Fibroblast of the aortic adventitia (primary cell): Measurements from ENCODE around the gene EXOC4. TPM values are rescaled to one million over a fixed set of nuclear protein-coding genes. Genes with fewer than 3 reads are reported as not detected.
A peak's percentile ranks its signal among the peaks of the same experiment; 100 is the strongest.

ENCODE experiments used
- DNase-seq: peaks from one replicate; pipeline ENCODE4 v3.0.0-alpha.2; 2010; ENCODE audit warnings: low read depth
- H3K4me3 ChIP-seq: 2 replicates; pipeline ENCODE4 v1.5.1; 2011; ENCODE audit warnings: low read depth, mild to moderate bottlenecking, control low read depth, low read length, moderate library complexity
- total RNA-seq: library from RNA; depleted of rRNA; stranded (reverse); fragments of >200 nt; gene quantifications from 2 replicates; pipeline ENCODE4 v1.2.3, GENCODE V29; 2012; ENCODE audit warnings: low replicate concordance
- TF ChIP-seq, protein P1 (sequence below): IDR thresholded peaks from 2 replicates; pipeline ENCODE4 v1.5.1; 2011; ENCODE audit warnings: mild to moderate bottlenecking, low read length, control low read depth, inconsistent platforms; ENCODE audit not compliant: insufficient read depth

The EXOC4 gene
- total RNA-seq, 1 donor, result 105 TPM

DNA sequence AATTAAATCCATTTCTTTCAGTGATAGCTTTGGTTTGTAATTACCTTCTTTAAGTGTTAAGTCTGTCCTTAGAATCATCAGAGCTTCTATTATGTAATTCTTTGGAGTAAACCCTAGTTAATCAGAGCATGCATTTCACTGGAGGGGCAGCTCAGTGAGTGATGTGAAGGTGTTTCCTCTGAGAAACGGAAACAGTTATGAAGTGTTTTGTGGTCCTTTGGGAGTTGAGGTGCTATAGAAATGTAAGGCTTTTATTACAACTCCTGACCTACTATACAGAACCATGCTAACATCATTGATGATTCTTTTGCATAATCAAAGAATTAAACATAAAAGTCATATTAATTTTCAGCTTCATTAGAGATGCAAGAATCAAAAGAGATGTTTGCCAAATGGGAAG lies 141.5 kb downstream of the EXOC4 start:
- TF ChIP-seq, protein P1, sequence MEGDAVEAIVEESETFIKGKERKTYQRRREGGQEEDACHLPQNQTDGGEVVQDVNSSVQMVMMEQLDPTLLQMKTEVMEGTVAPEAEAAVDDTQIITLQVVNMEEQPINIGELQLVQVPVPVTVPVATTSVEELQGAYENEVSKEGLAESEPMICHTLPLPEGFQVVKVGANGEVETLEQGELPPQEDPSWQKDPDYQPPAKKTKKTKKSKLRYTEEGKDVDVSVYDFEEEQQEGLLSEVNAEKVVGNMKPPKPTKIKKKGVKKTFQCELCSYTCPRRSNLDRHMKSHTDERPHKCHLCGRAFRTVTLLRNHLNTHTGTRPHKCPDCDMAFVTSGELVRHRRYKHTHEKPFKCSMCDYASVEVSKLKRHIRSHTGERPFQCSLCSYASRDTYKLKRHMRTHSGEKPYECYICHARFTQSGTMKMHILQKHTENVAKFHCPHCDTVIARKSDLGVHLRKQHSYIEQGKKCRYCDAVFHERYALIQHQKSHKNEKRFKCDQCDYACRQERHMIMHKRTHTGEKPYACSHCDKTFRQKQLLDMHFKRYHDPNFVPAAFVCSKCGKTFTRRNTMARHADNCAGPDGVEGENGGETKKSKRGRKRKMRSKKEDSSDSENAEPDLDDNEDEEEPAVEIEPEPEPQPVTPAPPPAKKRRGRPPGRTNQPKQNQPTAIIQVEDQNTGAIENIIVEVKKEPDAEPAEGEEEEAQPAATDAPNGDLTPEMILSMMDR, result no peak
- no peak for DNase-seq
- H3K4me3 ChIP-seq, result no peak overlapping the region

DNA sequence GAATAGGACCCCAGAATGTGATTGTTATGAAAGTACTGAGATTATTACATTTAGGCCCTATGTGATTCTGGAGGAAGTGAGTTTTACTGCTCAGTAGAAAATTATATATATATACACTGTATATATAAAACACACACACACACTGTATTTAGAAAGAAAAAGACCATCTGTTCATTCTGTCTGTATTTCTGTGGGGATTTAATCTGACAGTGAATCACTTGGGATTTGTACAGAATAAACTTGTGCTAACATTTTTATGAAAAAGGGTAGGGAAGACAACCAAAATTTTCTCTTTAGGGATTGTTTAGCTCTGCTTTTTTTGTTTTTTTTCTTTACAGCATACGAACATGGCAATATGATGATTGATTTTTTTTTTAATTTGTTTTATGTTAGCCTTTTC lies 142.7 kb downstream of the EXOC4 start:
- DNase-seq, result no peak
- TF ChIP-seq, protein P1, result no peak
- H3K4me3 ChIP-seq, result no peak overlapping the region

GRCh38 chr7:133398506-133398905 lies 145.6 kb downstream of the EXOC4 start:
- DNase-seq, result no peak
- TF ChIP-seq, protein P1, result no peak
- no peak overlapping the region for H3K4me3 ChIP-seq

GRCh38 chr7:133401225-133401624 lies 148.3 kb downstream of the EXOC4 start:
- TF ChIP-seq, protein P1, result no peak
- H3K4me3 ChIP-seq, result no peak overlapping the region
- peak; percentile 25 for DNase-seq

DNA sequence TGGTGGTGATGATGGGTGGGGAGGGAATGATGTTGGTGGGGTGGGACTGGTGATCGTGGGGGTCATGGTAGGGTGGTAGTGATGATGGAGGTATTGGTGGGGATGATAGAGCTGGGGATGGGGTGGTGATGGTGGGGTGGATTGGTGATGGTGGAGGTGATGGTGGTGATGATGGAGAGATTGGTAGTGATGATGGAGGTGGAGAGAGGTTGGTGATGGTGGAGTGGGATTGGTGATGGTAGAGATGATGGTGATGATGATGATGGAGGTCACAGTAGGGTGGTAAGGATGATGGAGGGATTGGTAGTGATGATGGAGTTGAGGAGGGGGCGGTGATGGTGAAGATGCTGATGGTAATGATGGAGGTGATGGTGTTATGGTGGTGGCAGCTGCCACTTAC lies 155.3 kb downstream of the EXOC4 start:
- TF ChIP-seq, protein P1, result no peak
- H3K4me3 ChIP-seq, result no peak overlapping the region
- no peak for DNase-seq

- TF ChIP-seq, protein P1, result no peak
- no peak overlapping the region for H3K4me3 ChIP-seq
Observed at GRCh38 chr7:133409421-133409820, 156.5 kb downstream of the EXOC4 start.

GRCh38 chr7:133409966-133410365 lies 157.1 kb downstream of the EXOC4 start:
- TF ChIP-seq, protein P1, result no peak
- DNase-seq, result no peak

More at GRCh38 chr7:133409421-133409820, 156.5 kb downstream of the EXOC4 start:
- DNase-seq, result no peak

More at GRCh38 chr7:133409966-133410365, 157.1 kb downstream of the EXOC4 start:
- H3K4me3 ChIP-seq, result no peak overlapping the region
